GM18520 (cell line): ENCODE data around the gene SSBP1.
A peak's percentile ranks its signal among the peaks of the same experiment; 100 is the strongest.
"Not testable (repeated sequence)": the region's sequence is repeated elsewhere in the genome, so short reads cannot be mapped to it uniquely, and the experiment has no call there.

Source experiments
- ATAC-seq: cut with Tn5 transposase; IDR thresholded peaks from one replicate; pipeline ENCODE4 v1.9.1; 2021; ENCODE audit not compliant: unreplicated experiment

The SSBP1 gene

GRCh38 chr7:141709318-141709717 is 28.8 kb upstream of the SSBP1 start:
- ATAC-seq, result no peak

DNA sequence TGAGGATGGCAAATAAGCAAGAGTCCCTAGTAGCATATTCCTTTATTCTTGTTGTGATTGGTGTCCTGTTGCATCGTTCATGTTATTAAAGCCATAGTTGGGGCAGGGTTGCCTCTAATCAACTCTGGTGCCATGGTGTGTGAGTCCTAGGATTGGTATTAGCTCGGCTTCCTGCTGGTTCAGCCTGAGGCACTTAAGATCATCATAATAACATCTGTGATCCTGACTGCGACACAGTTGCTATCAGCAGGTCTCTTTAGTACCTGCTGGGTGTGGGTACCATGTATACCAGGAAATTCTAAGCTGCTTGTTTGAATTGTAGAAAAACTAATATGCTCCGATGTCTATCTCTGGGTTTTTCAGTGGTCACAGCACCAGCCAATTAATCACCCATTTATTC is 28.4 kb upstream of the SSBP1 start:
- no peak for ATAC-seq

- ATAC-seq, result no peak
These were observed 27.9 kb upstream of the SSBP1 start for GRCh38 chr7:141710301-141710700.

DNA sequence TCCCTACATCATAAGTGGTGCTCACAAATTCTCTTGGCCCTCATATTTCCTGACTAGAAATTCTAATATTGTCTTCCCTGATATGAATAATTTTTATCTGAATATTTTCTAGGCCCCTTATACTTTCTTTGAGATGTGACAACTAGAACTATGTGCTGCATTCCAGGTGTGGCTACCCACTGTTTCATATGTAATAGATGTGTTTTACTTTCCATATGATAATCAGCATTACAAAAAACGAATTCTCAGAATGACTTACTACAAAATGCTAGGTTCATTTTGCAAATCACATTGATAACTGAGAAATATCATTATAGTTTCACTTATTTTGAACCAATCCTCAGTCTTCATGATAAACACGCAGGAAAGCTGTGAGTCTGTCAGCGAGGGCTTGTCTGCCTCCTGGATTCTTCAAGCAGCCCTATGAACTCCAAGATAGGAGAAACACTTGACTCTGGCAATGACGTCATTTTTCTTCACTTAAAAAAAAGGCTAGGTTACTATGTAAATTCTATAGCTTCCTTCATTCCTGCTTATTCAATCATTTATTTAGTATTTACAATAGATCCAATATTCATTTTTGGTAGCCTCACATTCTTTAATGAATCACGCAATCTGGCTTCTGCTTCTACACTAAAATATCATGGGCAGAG is 25.4 kb upstream of the SSBP1 start:
- peak; percentile 50 for ATAC-seq

DNA sequence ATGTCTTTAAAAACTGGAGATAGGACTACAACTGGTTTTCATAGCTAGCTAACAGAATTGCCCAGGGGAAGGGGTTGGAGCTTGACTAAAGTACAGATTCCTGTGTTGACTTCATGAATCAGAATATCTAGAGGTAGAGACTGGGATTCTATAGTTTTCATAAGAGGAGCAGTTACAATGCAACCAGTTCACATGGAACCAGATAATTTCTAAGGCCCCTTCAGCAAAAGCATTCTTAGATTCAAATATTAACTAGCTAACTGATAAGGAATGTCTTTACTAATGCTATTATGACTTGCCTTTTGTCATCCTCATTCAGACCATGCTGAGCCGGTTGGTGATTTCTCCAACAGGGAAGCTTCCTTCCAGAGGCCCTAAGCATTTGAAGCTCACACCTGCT is 24.3 kb upstream of the SSBP1 start:
- no peak for ATAC-seq

- no peak for ATAC-seq
These were observed 23.6 kb upstream of the SSBP1 start for GRCh38 chr7:141714571-141714970.

GRCh38 chr7:141715018-141715417 is 23.1 kb upstream of the SSBP1 start:
- no peak for ATAC-seq

GRCh38 chr7:141715794-141716689 is 22.1 kb upstream of the SSBP1 start:
- ATAC-seq, result no peak

GRCh38 chr7:141717450-141717849 is 20.7 kb upstream of the SSBP1 start:
- ATAC-seq, result no peak

DNA sequence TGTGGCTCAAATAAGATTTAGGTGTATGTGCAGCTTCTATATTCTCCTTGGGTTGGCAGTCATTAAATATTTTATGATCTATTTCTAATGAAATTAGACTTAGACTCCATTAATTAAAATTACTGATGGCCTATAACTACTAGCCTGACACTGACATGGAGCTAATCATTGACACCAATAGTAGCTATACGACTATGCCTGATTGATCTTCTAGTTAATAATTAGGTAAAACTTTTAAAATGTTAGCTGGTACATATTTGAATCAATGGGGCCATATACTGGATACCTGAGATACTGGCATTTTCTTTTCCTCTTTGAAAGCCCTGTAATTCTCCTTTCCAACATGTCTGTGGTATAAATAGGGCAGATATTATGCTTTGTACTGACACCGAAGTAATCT is 15.6 kb upstream of the SSBP1 start:
- no peak for ATAC-seq

- no peak for ATAC-seq
These were observed 9.1 kb upstream of the SSBP1 start for GRCh38 chr7:141729020-141729419.

GRCh38 chr7:141731476-141732149 is 6.5 kb upstream of the SSBP1 start:
- no peak for ATAC-seq

DNA sequence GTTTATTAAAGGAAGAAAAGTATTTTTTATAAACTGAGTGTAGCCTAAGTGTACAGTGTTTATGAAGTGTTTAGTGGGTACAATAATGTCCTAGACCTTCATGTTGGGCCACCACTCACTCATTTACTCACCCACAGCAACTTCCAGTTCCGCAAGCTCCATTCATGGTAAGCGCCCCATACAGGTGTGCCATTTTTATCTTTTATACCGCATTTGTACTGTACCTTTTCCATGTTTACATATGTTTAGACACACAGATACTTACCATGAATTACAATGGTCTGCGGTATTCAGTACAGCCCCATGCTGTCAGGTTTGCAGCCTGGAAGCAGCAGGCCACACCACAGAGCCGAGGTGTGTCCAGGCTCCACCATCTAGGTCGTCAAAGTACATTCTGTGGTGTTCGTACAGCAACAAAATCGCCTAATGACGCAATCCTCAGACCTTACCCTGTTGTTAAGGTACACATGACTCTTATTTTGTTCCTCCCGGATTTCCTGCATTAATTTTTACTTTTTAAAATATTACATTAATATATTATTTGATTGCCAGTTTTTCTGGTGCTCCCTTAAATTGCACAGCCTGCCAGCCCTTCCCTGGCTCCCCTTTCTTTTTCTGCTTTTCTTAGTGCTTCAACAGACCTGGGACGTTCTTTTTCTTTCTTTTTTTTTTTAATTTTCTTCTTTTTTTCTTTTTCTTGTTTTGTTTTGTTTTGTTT is 881 bp upstream of the SSBP1 start:
- no peak for ATAC-seq

DNA sequence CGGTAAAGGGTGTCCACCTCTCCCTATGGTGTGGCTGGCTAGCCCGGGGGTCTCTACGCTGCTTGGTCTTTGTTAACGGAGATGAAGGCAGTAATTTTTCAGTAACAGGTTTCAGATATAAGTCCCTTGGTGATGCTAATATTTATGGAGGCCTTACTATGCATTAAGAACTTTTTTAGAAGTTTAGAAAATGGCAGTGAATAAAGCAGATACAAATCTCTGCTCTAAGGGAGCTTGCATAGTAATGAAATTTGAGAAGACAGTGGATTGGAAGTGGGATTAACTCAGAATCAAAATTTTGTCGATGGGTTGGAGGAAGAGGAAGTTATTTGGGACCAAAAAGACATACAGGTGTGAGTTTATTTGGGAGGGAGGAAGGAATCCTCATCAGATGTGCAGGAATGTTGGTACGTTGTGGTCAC is 445 bp downstream of the SSBP1 start:
- no peak for ATAC-seq

- ATAC-seq, result no peak
These were observed 1.1 kb downstream of the SSBP1 start for GRCh38 chr7:141739250-141739649.

DNA sequence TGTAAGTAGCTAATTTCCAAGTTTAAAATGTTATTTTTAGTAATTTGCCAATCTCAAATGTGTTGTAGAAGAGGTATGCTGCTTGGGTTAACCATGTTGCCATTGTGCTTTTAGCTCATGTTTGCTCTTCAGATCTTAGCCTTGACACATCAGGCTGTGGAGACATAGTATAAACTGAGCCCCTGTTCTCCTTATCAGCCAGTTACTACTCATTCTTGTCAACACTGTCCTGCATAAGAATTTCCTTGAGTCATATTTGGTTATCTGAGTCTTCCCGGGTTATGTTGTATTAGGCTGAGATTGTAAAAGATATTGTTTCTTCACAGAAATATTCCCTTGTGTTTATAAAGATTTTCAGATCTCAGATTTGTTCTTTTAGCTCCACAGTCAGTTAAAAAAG is 4.1 kb downstream of the SSBP1 start:
- no peak for ATAC-seq

DNA sequence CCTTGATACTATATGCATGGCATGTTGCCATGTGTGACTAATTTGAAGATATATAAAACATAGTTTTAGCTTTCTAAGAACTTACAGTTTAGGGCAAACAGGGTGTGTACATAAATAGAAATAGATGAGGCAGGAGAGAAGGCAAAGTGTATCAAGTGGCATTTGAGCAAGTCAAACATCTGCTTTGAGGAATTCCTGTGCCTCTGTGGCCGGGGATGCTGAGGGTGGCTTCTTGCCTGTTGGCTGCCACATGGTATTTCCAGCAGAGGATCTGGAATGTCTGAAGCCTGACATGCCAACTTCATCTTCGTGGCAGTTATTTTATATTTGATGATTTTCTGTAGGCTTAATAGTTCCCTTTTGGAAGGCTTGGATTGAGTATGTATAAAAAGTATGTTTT is 6.0 kb downstream of the SSBP1 start:
- ATAC-seq, result no peak

GRCh38 chr7:141748396-141748795 is 10.2 kb downstream of the SSBP1 start:
- no peak for ATAC-seq

DNA sequence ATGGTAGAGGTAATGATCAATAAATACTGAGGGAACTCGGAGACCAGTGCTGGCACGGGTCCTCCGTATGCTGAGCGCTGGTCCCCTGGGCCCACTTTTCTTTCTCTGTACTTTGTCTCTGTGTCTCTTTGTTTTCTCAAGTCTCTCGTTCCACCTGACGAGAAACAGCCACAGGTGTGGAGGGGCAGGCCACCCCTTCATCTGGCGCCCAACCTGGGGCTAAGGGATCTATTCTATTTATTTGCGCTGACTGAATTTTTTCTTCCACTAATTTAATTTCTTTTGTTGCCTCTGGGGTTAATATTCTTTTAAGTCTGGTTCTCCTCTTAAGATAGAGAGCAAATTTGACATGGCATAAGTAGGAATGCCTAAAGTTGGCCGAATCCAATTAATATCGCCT is 13.7 kb downstream of the SSBP1 start:
- not testable (repeated sequence) for ATAC-seq

DNA sequence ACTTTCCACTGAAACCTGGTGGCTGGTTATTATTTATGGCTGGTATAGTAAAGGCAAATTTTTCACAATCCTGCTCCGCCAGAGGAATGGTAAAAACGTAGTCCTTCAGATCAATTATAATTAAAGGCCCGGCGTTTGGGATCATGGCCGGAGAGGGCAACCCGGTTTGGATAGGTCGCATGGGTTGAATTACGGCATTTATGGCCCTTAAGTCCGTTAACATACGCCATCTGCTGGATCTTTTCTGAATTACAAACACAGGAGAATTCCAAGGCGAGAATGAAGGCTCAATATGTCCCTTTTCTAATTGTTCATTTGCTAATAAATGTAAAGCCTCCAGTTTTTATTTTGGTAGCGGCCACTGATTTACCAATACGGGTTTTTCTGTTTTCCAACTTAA is 14.5 kb downstream of the SSBP1 start:
- no peak for ATAC-seq

GRCh38 chr7:141754939-141755338 is 16.8 kb downstream of the SSBP1 start:
- no peak for ATAC-seq
